GM12801 (cell line): Measurements from ENCODE around the gene ADPRHL1.

Experiments used
- CTCF ChIP-seq: IDR thresholded peaks from one replicate; pipeline ENCODE4 v1.5.1; 2011; ENCODE audit warnings: control low read depth; ENCODE audit not compliant: insufficient read length; ENCODE audit errors: extremely low read depth

ADPRHL1 gene

GRCh38 chr13:113476811-113477210, 23.5 kb upstream of the ADPRHL1 start:
- no peak for TF ChIP-seq CTCF

DNA sequence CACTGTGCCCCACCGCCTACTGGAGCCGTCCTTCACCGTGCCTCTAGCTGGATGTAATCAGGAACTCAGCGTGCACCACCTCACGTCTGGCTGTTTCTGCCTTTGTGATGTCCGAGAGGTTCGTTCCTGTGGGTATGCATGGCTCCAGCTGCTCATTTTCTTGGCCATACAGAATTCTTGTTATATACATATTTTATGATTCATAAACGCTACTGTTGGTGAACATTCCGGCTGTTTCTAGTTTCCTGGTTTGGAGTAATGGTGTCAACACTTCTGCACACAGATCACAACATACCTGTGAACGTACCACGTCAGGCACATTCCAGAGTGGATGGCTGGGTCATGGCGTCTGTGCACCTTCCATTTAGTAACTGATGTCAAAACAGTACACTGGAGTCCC, 22.6 kb upstream of the ADPRHL1 start:
- no peak for TF ChIP-seq CTCF

DNA sequence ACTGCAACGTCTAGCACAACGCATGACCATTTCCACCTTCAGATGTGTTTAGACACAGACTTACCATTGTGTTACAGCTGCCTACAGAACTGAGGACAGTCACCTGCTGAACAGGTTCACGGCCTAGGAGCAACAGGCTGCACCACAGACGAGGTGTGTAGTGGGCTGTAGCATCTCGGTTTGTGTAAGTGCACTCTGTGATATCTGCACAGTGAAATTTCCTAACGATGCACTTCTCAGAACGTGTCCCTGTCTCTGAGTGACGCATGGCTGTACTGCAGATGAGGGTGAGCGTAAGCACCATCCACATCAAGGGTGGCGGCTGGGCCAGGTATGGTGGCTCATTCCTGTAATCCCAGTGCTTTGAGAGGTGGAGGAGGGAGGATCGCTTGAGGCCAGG, 22.0 kb upstream of the ADPRHL1 start:
- TF ChIP-seq CTCF, result no peak

GRCh38 chr13:113474179-113474578, 20.9 kb upstream of the ADPRHL1 start:
- no peak for TF ChIP-seq CTCF

GRCh38 chr13:113472355-113473025, 19.2 kb upstream of the ADPRHL1 start:
- TF ChIP-seq CTCF, result no peak

GRCh38 chr13:113471844-113472243, 18.6 kb upstream of the ADPRHL1 start:
- no peak for TF ChIP-seq CTCF

DNA sequence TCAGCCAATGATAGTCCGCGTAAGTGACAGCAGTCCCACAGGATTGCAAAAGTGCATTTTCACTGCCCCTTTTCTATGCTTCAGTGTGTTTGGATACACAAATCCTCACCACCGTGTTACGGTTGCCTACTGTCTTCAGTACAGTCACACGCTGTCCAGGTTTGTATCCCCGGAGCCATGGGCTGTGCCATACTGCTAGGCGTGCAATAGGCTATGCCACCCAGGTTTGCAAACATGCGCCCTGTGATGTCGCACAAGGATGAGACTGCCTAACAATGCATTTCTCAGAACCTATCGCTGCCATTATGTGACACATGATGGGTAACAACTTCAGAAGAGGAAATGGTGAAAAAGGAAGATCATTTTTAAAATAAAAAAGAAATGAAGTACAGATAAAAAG, 16.8 kb upstream of the ADPRHL1 start:
- no peak for TF ChIP-seq CTCF

DNA sequence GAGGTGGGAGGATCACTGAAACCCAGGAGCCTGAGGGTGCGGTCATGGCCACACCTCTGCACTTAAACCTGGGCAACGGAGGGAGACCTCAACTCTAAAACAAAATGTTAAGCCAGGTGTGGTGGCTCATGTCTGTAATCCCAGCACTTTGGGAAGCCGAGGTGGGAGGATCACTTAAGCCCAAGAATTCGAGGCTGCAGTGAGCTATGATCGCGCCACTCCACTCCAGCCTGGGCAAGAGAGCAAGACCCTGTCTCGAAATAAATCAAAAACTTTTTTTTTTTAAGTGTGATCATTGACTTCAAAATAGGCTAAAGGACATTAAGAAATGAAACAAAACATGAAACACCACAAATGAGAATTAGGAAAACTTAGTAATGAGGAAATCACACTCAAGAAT, 16.3 kb upstream of the ADPRHL1 start:
- TF ChIP-seq CTCF, result no peak
